Measurements from ENCODE around the gene MKX. TPM values are rescaled to one million over a fixed set of nuclear protein-coding genes. Genes with fewer than 3 reads are reported as not detected.

The MKX gene
- total and polyA plus RNA-seq, 4 donors: 0.57 to 3.0 (median 2.0) TPM; not detected in 1

DNA sequence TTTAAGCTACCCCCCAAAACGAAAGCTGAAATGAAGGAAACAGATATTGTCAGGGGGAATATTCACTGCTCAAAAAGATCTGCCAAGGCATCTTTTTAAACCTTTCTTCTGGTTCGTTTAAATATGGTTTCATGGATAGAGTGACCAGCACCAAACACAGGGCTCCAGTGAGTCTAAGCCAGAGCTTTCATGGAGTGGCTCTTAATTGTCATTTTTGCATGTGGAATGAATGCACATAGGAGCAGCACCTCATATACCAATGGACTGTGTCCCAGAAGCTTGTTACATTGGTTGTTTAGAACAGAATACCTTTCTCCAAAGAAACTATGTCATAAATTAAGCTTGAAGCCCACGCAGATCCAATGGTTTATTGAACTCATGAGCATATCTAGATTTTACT is 17.3 kb downstream of the MKX start:
- no peak overlapping the region for H3K9ac ChIP-seq (ENCODE audit: low read depth in 1 of 2, low read length in 2 of 2)
- no peak overlapping the region for H3K27ac ChIP-seq (ENCODE audit: low read depth in 1 of 2, low read length in 2 of 2)
- H3K27me3 ChIP-seq (ENCODE audit: control insufficient read depth in 4 of 4, insufficient read depth in 4 of 4, low read length in 3 of 4): no peaks in the 10 kb centered on the region
- H3K9me3 ChIP-seq (ENCODE audit: control insufficient read depth in 4 of 4, low read length in 3 of 4): no peaks in the 10 kb centered on the region
- no peak for DNase-seq (ENCODE audit: low spot score)
- no peaks in the 10 kb centered on the region for H3K36me3 ChIP-seq (ENCODE audit: control insufficient read depth in 4 of 4, insufficient read depth in 3 of 4, low read depth in 1 of 4, low read length in 3 of 4)
- TF ChIP-seq JUND (IDR thresholded peaks at IDR 0.05): no peak
- no peak for TF ChIP-seq YY1 (IDR thresholded peaks at IDR 0.05)
- TF ChIP-seq TAF1 (conservative IDR thresholded peaks at IDR 0.05): no peak
- no peak for TF ChIP-seq GABPA (IDR thresholded peaks at IDR 0.05 in 1 of 2, conservative IDR thresholded peaks at IDR 0.05 in 1 of 2)
- no peak for TF ChIP-seq HNF4A (conservative IDR thresholded peaks at IDR 0.05)
- TF ChIP-seq NR2F2 (IDR thresholded peaks at IDR 0.05): no peak
- TF ChIP-seq REST (IDR thresholded peaks at IDR 0.05): no peak
- no peak for TF ChIP-seq RAD21 (IDR thresholded peaks at IDR 0.05)
- TF ChIP-seq RXRA (IDR thresholded peaks at IDR 0.05): no peak
- TF ChIP-seq, protein P1, sequence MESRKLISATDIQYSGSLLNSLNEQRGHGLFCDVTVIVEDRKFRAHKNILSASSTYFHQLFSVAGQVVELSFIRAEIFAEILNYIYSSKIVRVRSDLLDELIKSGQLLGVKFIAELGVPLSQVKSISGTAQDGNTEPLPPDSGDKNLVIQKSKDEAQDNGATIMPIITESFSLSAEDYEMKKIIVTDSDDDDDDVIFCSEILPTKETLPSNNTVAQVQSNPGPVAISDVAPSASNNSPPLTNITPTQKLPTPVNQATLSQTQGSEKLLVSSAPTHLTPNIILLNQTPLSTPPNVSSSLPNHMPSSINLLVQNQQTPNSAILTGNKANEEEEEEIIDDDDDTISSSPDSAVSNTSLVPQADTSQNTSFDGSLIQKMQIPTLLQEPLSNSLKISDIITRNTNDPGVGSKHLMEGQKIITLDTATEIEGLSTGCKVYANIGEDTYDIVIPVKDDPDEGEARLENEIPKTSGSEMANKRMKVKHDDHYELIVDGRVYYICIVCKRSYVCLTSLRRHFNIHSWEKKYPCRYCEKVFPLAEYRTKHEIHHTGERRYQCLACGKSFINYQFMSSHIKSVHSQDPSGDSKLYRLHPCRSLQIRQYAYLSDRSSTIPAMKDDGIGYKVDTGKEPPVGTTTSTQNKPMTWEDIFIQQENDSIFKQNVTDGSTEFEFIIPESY (IDR thresholded peaks at IDR 0.05): no peak
- no peak for TF ChIP-seq EGR1 (IDR thresholded peaks at IDR 0.05; ENCODE audit: low read depth in 2 of 2)
- no peak for TF ChIP-seq FOXA1 (IDR thresholded peaks at IDR 0.05)
- TF ChIP-seq SP1 (IDR thresholded peaks at IDR 0.05): no peak
- TF ChIP-seq HNF4G (IDR thresholded peaks at IDR 0.05): no peak
- no peak for TF ChIP-seq FOXA2 (IDR thresholded peaks at IDR 0.05)
- no peaks in the 10 kb centered on the region for H3K4me1 ChIP-seq (ENCODE audit: control insufficient read depth in 4 of 4, insufficient read depth in 4 of 4, low read length in 3 of 4)
- H3K4me3 ChIP-seq (ENCODE audit: low read depth in 1 of 3, low read length in 3 of 3): no peak overlapping the region
- WGBS: 79% methylated on average over 3 of the region's 3 CpGs

DNA sequence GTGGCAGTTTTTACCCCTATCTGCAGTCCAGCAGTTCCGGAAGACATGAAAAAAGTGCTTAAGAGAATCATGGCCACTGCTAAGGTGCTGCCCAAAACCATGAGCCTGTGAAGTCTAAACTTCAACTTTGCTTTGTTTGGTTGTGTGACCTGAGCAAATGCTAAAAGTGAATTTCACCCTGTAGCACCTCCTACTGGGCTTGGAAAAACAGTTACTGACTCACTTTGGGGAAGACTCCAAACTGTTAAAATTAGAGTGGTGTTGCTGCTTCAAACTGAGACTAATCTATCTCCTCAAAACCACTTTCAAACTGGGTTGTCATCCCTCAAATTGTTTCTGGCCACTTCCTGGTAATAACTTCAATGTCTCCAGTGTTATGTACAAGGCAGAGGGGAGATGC is 21.3 kb downstream of the MKX start:
- Histone ChIP-seq H3K27ac (ENCODE audit: low read depth in 1 of 2, low read length in 2 of 2) (no peak overlapping the region), H3K4me3 (ENCODE audit: low read depth in 1 of 3, low read length in 3 of 3) (no peak overlapping the region), H3K9me3 (ENCODE audit: control insufficient read depth in 4 of 4, low read length in 3 of 4) (no peaks in the 10 kb centered on the region), H3K27me3 (ENCODE audit: control insufficient read depth in 4 of 4, insufficient read depth in 4 of 4, low read length in 3 of 4) (no peaks in the 10 kb centered on the region), H3K4me1 (ENCODE audit: control insufficient read depth in 4 of 4, insufficient read depth in 4 of 4, low read length in 3 of 4) (no peaks in the 10 kb centered on the region), H3K9ac (ENCODE audit: low read depth in 1 of 2, low read length in 2 of 2) (no peak overlapping the region), H3K36me3 (ENCODE audit: control insufficient read depth in 4 of 4, insufficient read depth in 3 of 4, low read depth in 1 of 4, low read length in 3 of 4) (no peaks in the 10 kb centered on the region)
- TF ChIP-seq HNF4A (conservative IDR thresholded peaks at IDR 0.05): no peak
- TF ChIP-seq SP1 (IDR thresholded peaks at IDR 0.05): no peak
- TF ChIP-seq REST (IDR thresholded peaks at IDR 0.05): no peak
- TF ChIP-seq JUND (IDR thresholded peaks at IDR 0.05): no peak
- TF ChIP-seq, protein P1 (IDR thresholded peaks at IDR 0.05): no peak
- no peak for TF ChIP-seq FOXA1 (IDR thresholded peaks at IDR 0.05)
- no peak for TF ChIP-seq EGR1 (IDR thresholded peaks at IDR 0.05; ENCODE audit: low read depth in 2 of 2)
- TF ChIP-seq YY1 (IDR thresholded peaks at IDR 0.05): no peak
- no peak for TF ChIP-seq FOXA2 (IDR thresholded peaks at IDR 0.05)
- WGBS: 92% methylated on average over 1 of the region's 1 CpG
- DNase-seq (ENCODE audit: low spot score): no peak

All from liver (tissue), 9 donors.